ENCODE results near the gene ADSL. TPM values are rescaled to one million over a fixed set of nuclear protein-coding genes. Genes with fewer than 3 reads are reported as not detected.

The ADSL gene
- total and polyA plus RNA-seq, 2 of the 8 experiments (the other 6 are each of a cell fraction or from before 2014, with no cell fraction given) = 197 to 218 TPM

DNA sequence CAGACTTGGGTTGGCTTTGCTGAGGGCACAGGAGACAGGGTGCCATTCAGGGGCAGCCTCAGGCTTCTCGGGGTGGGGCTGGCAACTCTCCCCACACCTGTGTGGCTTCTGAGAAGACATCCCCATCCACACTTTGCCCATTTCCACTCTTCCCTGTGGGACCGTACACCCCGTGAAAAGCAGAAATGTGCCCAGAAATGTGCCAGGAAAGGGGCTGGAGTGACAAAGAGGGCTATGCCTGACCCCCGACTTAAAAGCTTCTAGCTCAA, 74.7 kb downstream of the ADSL start (continued):
- TF ChIP-seq CHD7 (IDR thresholded peaks at IDR 0.05; ENCODE audit: insufficient replicate concordance, low read length) = no peak
- no peak for TF ChIP-seq GABPA (IDR thresholded peaks at IDR 0.05; ENCODE audit: borderline replicate concordance, insufficient read depth, low read length)

All from H1 (cell line).